ENCODE data around the gene C19orf12. TPM values are rescaled to one million over a fixed set of nuclear protein-coding genes. Genes with fewer than 3 reads are reported as not detected.

The C19orf12 gene
- total RNA-seq, 1 experiment from 2014 or later, result 40.1 TPM

Other genes starting within 250 kb of the C19orf12 start
- gene VSTM2B, start 189.3 kb downstream of the C19orf12 start, total RNA-seq (2014; rRNA removed; shearing (Covaris generic)), result not detected in 2 replicates
- 92.4 and 113 TPM in 2 replicates for gene POP4, start 109.0 kb downstream of the C19orf12 start, total RNA-seq (2014; rRNA removed; shearing (Covaris generic))
- 7.2 and 8.0 TPM in 2 replicates for gene PLEKHF1, start 49.8 kb downstream of the C19orf12 start, total RNA-seq (2014; rRNA removed; shearing (Covaris generic))
- gene CCNE1, start 96.7 kb upstream of the C19orf12 start, total RNA-seq (2014; rRNA removed; shearing (Covaris generic)), result 23.0 and 24.4 TPM in 2 replicates
- 76.2 and 88.3 TPM in 2 replicates for gene URI1, start 227.0 kb upstream of the C19orf12 start, total RNA-seq (2014; rRNA removed; shearing (Covaris generic))

Data from SJSA1 (cell line).